Stimulated activated memory B cell treated with anti-CD40 and anti-IgM and Interleukin-4, amounts not matched to agents 10 μg/mL and 1 μg/mL and 100 μg/mL, for 72 hours (primary cell): Measurements from ENCODE around the gene STXBP1.

Experiments used
- ATAC-seq: fragments of 150-1000 bp; cut with Tn5 transposase; 2 replicates; pipeline ENCODE4 v1.10.0; 2021
- H3K27ac Mint-ChIP-seq: one replicate; pipeline ENCODE4 v1.8.0; 2022; ENCODE audit warnings: mild to moderate bottlenecking, mixed read lengths
- H3K27me3 Mint-ChIP-seq: one replicate; pipeline ENCODE4 v1.8.0; 2022; ENCODE audit warnings: mixed read lengths
- H3K36me3 Mint-ChIP-seq: one replicate; pipeline ENCODE4 v1.8.0; 2022; ENCODE audit warnings: mixed read lengths
- H3K4me1 Mint-ChIP-seq: one replicate; pipeline ENCODE4 v1.8.0; 2022; ENCODE audit warnings: mixed read lengths
- H3K4me3 Mint-ChIP-seq: one replicate; pipeline ENCODE4 v1.8.0; 2022; ENCODE audit warnings: mild to moderate bottlenecking, moderate library complexity, mixed read lengths
- H3K9me3 Mint-ChIP-seq: one replicate; pipeline ENCODE4 v1.8.0; 2022; ENCODE audit warnings: mixed read lengths

The STXBP1 gene

GRCh38 chr9:127715470-127716337 lies 103.6 kb downstream of the STXBP1 start, which contains the start of the genes PTRH1 and TTC16:
TSS of gene PTRH1 (minus strand) at chr9:127715663. CDS start at chr9:127715639, 24 bp downstream.
TSS of gene TTC16 (plus strand) at chr9:127716079. CDS start at chr9:127716146, 67 bp downstream.
- Mint-ChIP-seq H3K27ac (peak within 1 kb of the TSS; percentile 82), H3K36me3 (peaks cover 5% of the 10 kb centered on the region), H3K4me1 (peaks cover 31% of the 10 kb centered on the region), H3K27me3 (no peaks in the 10 kb centered on the region), H3K4me3 (peak within 1 kb of the TSS; percentile 91), H3K9me3 (no peaks in the 10 kb centered on the region)
- ATAC-seq, result peak; percentile 98

GRCh38 chr9:127716412-127716811 lies 104.3 kb downstream of the STXBP1 start:
- Mint-ChIP-seq H3K36me3 (peaks cover 1% of the 10 kb centered on the region), H3K9me3 (no peaks in the 10 kb centered on the region), H3K27ac (peak overlapping the region; percentile 82), H3K4me1 (peaks cover 24% of the 10 kb centered on the region), H3K4me3 (peak overlapping the region; percentile 91), H3K27me3 (no peaks in the 10 kb centered on the region)
- ATAC-seq, result no peak

- H3K27ac Mint-ChIP-seq, result no peak overlapping the region
- no peaks in the 10 kb centered on the region for H3K9me3 Mint-ChIP-seq
- ATAC-seq, result no peak
- no peaks in the 10 kb centered on the region for H3K36me3 Mint-ChIP-seq
- peaks cover 19% of the 10 kb centered on the region for H3K4me1 Mint-ChIP-seq
- H3K27me3 Mint-ChIP-seq, result no peaks in the 10 kb centered on the region
- H3K4me3 Mint-ChIP-seq, result no peak overlapping the region
Observed at GRCh38 chr9:127717766-127718165, 105.7 kb downstream of the STXBP1 start.

- Mint-ChIP-seq H3K4me3 (no peak overlapping the region), H3K27me3 (peaks cover 9% of the 10 kb centered on the region)
- ATAC-seq, result no peak
Observed at GRCh38 chr9:127720031-127720864, 108.2 kb downstream of the STXBP1 start.

GRCh38 chr9:127720865-127721227 lies 108.8 kb downstream of the STXBP1 start:
- H3K9me3 Mint-ChIP-seq, result no peaks in the 10 kb centered on the region
- peaks cover 9% of the 10 kb centered on the region for H3K27me3 Mint-ChIP-seq
- H3K4me3 Mint-ChIP-seq, result no peak overlapping the region
- no peak for ATAC-seq
- peaks cover 6% of the 10 kb centered on the region for H3K4me1 Mint-ChIP-seq
- H3K27ac Mint-ChIP-seq, result no peak overlapping the region
- no peaks in the 10 kb centered on the region for H3K36me3 Mint-ChIP-seq

More at GRCh38 chr9:127720031-127720864, 108.2 kb downstream of the STXBP1 start:
- H3K9me3 Mint-ChIP-seq, result no peaks in the 10 kb centered on the region
- no peaks in the 10 kb centered on the region for H3K36me3 Mint-ChIP-seq
- peaks cover 12% of the 10 kb centered on the region for H3K4me1 Mint-ChIP-seq
- H3K27ac Mint-ChIP-seq, result no peak overlapping the region

- Mint-ChIP-seq H3K27me3 (peaks cover 9% of the 10 kb centered on the region), H3K9me3 (no peaks in the 10 kb centered on the region), H3K36me3 (no peaks in the 10 kb centered on the region), H3K27ac (no peak overlapping the region), H3K4me1 (peaks cover under 1% of the 10 kb centered on the region), H3K4me3 (no peak overlapping the region)
- ATAC-seq, result no peak
Observed at GRCh38 chr9:127721391-127721821, 109.3 kb downstream of the STXBP1 start.

- peaks cover 9% of the 10 kb centered on the region for H3K27me3 Mint-ChIP-seq
Observed at GRCh38 chr9:127722055-127722745, 110.1 kb downstream of the STXBP1 start.

GRCh38 chr9:127723013-127723412 lies 110.9 kb downstream of the STXBP1 start:
- no peaks in the 10 kb centered on the region for H3K36me3 Mint-ChIP-seq
- peaks cover 9% of the 10 kb centered on the region for H3K27me3 Mint-ChIP-seq
- no peaks in the 10 kb centered on the region for H3K9me3 Mint-ChIP-seq
- no peak overlapping the region for H3K4me3 Mint-ChIP-seq
- no peak for ATAC-seq
- H3K27ac Mint-ChIP-seq, result no peak overlapping the region
- no peaks in the 10 kb centered on the region for H3K4me1 Mint-ChIP-seq

More at GRCh38 chr9:127722055-127722745, 110.1 kb downstream of the STXBP1 start:
- Mint-ChIP-seq H3K36me3 (no peaks in the 10 kb centered on the region), H3K4me3 (no peak overlapping the region), H3K4me1 (no peaks in the 10 kb centered on the region), H3K27ac (no peak overlapping the region), H3K9me3 (no peaks in the 10 kb centered on the region)
- no peak for ATAC-seq

- H3K4me3 Mint-ChIP-seq, result no peak overlapping the region
- H3K27me3 Mint-ChIP-seq, result peaks cover 9% of the 10 kb centered on the region
- H3K4me1 Mint-ChIP-seq, result no peaks in the 10 kb centered on the region
- ATAC-seq, result no peak
- H3K36me3 Mint-ChIP-seq, result no peaks in the 10 kb centered on the region
- H3K27ac Mint-ChIP-seq, result no peak overlapping the region
- H3K9me3 Mint-ChIP-seq, result no peaks in the 10 kb centered on the region
Observed at GRCh38 chr9:127723444-127723843, 111.4 kb downstream of the STXBP1 start.

- Mint-ChIP-seq H3K36me3 (no peaks in the 10 kb centered on the region), H3K4me3 (no peak overlapping the region), H3K27ac (no peak overlapping the region), H3K27me3 (peaks cover 9% of the 10 kb centered on the region), H3K4me1 (no peaks in the 10 kb centered on the region), H3K9me3 (no peaks in the 10 kb centered on the region)
- ATAC-seq, result no peak
Observed at GRCh38 chr9:127724012-127724411, 111.9 kb downstream of the STXBP1 start.

GRCh38 chr9:127726871-127727270 lies 114.8 kb downstream of the STXBP1 start:
- no peak for ATAC-seq
- peaks cover 6% of the 10 kb centered on the region for H3K36me3 Mint-ChIP-seq
- no peaks in the 10 kb centered on the region for H3K9me3 Mint-ChIP-seq
- no peaks in the 10 kb centered on the region for H3K4me1 Mint-ChIP-seq
- no peak overlapping the region for H3K4me3 Mint-ChIP-seq
- H3K27me3 Mint-ChIP-seq, result peaks cover 9% of the 10 kb centered on the region
- H3K27ac Mint-ChIP-seq, result no peak overlapping the region

GRCh38 chr9:127728808-127729207 lies 116.7 kb downstream of the STXBP1 start:
- peaks cover 8% of the 10 kb centered on the region for H3K36me3 Mint-ChIP-seq
- no peak overlapping the region for H3K4me3 Mint-ChIP-seq
- no peak for ATAC-seq
- peaks cover 5% of the 10 kb centered on the region for H3K27me3 Mint-ChIP-seq
- peaks cover 4% of the 10 kb centered on the region for H3K4me1 Mint-ChIP-seq
- no peak overlapping the region for H3K27ac Mint-ChIP-seq
- H3K9me3 Mint-ChIP-seq, result no peaks in the 10 kb centered on the region

- no peaks in the 10 kb centered on the region for H3K9me3 Mint-ChIP-seq
- no peak overlapping the region for H3K27ac Mint-ChIP-seq
- H3K27me3 Mint-ChIP-seq, result no peaks in the 10 kb centered on the region
- H3K4me1 Mint-ChIP-seq, result peaks cover 11% of the 10 kb centered on the region
- no peak for ATAC-seq
- H3K36me3 Mint-ChIP-seq, result peaks cover 8% of the 10 kb centered on the region
- no peak overlapping the region for H3K4me3 Mint-ChIP-seq
Observed at GRCh38 chr9:127729522-127730256, 117.6 kb downstream of the STXBP1 start.

GRCh38 chr9:127730262-127730661 lies 118.2 kb downstream of the STXBP1 start:
- Mint-ChIP-seq H3K4me3 (no peak overlapping the region), H3K9me3 (no peaks in the 10 kb centered on the region), H3K36me3 (peaks cover 8% of the 10 kb centered on the region), H3K27me3 (no peaks in the 10 kb centered on the region), H3K4me1 (peaks cover 11% of the 10 kb centered on the region), H3K27ac (no peak overlapping the region)
- ATAC-seq, result no peak
